Nephron (organoid): Measurements from ENCODE around the gene NLRP13.

Experiments
- H3K27ac Mint-ChIP-seq, 3 experiments: 2 replicates each; pipeline ENCODE4 v1.8.0; 2020; ENCODE audit warnings: mixed read lengths in 3 of 3, mild to moderate bottlenecking in 2 of 3, moderate library complexity in 1 of 3
- H3K27me3 Mint-ChIP-seq: 2 replicates; pipeline ENCODE4 v1.8.0; 2021; ENCODE audit warnings: low read depth, mild to moderate bottlenecking, moderate library complexity, mixed read lengths
- H3K36me3 Mint-ChIP-seq: 2 replicates; pipeline ENCODE4 v1.8.0; 2020; ENCODE audit warnings: low read depth, mixed read lengths
- H3K4me1 Mint-ChIP-seq: 2 replicates; pipeline ENCODE4 v1.8.0; 2020; ENCODE audit warnings: mixed read lengths
- H3K4me3 Mint-ChIP-seq, 3 experiments: 2 replicates each; pipeline ENCODE4 v1.8.0; 2020; ENCODE audit warnings: mild to moderate bottlenecking in 3 of 3, mixed read lengths in 3 of 3, moderate library complexity in 2 of 3
- H3K9me3 Mint-ChIP-seq: 2 replicates; pipeline ENCODE4 v1.8.0; 2020; ENCODE audit warnings: mixed read lengths
- TF ChIP-seq, protein P1 (sequence below), 3 experiments: fragments of 200-600 bp; sonication (generic); IDR thresholded peaks; one replicate each; pipeline ENCODE4 v1.5.0; 2021; ENCODE audit warnings: antibody characterized with exemption in 3 of 3; ENCODE audit not compliant: unreplicated experiment in 3 of 3

The NLRP13 gene, protein sequence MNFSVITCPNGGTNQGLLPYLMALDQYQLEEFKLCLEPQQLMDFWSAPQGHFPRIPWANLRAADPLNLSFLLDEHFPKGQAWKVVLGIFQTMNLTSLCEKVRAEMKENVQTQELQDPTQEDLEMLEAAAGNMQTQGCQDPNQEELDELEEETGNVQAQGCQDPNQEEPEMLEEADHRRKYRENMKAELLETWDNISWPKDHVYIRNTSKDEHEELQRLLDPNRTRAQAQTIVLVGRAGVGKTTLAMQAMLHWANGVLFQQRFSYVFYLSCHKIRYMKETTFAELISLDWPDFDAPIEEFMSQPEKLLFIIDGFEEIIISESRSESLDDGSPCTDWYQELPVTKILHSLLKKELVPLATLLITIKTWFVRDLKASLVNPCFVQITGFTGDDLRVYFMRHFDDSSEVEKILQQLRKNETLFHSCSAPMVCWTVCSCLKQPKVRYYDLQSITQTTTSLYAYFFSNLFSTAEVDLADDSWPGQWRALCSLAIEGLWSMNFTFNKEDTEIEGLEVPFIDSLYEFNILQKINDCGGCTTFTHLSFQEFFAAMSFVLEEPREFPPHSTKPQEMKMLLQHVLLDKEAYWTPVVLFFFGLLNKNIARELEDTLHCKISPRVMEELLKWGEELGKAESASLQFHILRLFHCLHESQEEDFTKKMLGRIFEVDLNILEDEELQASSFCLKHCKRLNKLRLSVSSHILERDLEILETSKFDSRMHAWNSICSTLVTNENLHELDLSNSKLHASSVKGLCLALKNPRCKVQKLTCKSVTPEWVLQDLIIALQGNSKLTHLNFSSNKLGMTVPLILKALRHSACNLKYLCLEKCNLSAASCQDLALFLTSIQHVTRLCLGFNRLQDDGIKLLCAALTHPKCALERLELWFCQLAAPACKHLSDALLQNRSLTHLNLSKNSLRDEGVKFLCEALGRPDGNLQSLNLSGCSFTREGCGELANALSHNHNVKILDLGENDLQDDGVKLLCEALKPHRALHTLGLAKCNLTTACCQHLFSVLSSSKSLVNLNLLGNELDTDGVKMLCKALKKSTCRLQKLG

DNA sequence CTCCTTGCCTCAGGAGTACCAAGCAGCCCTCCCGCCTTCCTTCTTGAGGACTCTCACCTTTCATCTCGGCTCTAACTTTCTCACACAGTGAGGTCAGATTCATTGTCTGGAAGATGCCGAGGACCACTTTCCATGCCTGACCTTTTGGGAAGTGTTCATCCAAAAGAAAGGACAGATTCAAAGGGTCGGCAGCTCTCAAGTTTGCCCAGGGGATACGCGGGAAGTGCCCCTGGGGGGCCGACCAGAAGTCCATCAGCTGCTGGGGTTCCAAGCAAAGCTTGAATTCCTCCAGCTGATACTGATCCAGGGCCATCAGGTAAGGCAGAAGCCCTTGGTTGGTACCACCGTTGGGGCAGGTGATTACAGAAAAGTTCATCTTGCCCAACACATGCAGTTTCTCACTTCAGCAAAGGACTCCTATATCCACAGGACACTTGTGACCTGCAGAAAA lies at the start of gene NLRP13:
TSS of gene NLRP13 (minus strand) at position 401 of the 451 bp plus-strand sequence. CDS start at position 376, 25 bp downstream.
- H3K27ac Mint-ChIP-seq: no peak within 1 kb of the TSS
- no peak within 1 kb of the TSS for H3K4me3 Mint-ChIP-seq
- H3K4me1 Mint-ChIP-seq: no peaks in the 10 kb centered on the region
- TF ChIP-seq, protein P1, sequence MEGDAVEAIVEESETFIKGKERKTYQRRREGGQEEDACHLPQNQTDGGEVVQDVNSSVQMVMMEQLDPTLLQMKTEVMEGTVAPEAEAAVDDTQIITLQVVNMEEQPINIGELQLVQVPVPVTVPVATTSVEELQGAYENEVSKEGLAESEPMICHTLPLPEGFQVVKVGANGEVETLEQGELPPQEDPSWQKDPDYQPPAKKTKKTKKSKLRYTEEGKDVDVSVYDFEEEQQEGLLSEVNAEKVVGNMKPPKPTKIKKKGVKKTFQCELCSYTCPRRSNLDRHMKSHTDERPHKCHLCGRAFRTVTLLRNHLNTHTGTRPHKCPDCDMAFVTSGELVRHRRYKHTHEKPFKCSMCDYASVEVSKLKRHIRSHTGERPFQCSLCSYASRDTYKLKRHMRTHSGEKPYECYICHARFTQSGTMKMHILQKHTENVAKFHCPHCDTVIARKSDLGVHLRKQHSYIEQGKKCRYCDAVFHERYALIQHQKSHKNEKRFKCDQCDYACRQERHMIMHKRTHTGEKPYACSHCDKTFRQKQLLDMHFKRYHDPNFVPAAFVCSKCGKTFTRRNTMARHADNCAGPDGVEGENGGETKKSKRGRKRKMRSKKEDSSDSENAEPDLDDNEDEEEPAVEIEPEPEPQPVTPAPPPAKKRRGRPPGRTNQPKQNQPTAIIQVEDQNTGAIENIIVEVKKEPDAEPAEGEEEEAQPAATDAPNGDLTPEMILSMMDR (IDR thresholded peaks at IDR 0.05; ENCODE audit: unreplicated experiment in 3 of 3): no peak
- H3K27me3 Mint-ChIP-seq: no peaks in the 10 kb centered on the region
- H3K36me3 Mint-ChIP-seq: peaks cover 9% of the 10 kb centered on the region
- H3K9me3 Mint-ChIP-seq: peaks cover 62% of the 10 kb centered on the region

DNA sequence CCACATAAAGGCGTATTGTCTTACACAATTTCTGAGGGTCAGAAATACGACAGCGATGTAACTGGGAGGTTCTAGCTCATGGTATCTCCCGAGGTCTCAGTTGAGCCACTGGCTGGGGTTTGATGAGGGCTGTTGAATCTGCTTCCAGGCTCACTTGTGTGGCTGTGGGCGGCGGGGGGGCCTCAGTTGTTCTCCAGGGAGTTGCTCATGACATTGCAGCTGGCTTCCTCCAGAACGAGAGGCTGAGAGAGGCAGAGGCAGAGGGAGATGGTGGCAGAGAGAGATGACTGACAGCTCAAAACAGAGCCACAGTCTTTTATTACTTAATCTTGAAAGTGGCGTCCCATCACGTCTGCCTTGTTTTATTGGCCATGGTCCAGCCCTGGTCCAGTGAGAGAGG lies 48.3 kb upstream of the NLRP13 start:
- Mint-ChIP-seq H3K9me3 (peaks cover 29% of the 10 kb centered on the region), H3K4me1 (no peaks in the 10 kb centered on the region), H3K4me3 (no peak overlapping the region), H3K27ac (no peak overlapping the region), H3K36me3 (no peaks in the 10 kb centered on the region), H3K27me3 (no peaks in the 10 kb centered on the region)
- TF ChIP-seq, protein P1 (IDR thresholded peaks at IDR 0.05; ENCODE audit: unreplicated experiment in 3 of 3): no peak

DNA sequence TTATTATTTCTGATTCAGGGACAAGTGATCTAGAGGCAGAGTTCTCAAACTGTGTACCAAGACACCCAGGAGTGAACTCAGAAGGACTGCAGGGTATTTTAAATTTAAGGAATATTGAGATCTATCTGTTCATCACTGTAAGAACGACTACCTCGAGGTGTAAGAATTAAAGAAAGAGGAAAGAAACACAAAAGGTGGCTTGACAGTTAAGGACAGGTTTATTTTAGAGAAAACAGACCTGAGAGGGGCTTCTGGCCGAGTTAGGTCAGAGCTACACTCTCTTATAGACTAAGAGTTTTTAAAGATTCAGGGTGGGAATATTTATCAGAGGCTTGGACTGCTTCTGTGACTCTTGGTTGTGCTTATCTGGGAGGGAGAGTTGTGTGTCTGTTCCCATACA lies 41.8 kb upstream of the NLRP13 start:
- Mint-ChIP-seq H3K9me3 (peaks cover 62% of the 10 kb centered on the region), H3K4me3 (no peak overlapping the region), H3K4me1 (no peaks in the 10 kb centered on the region), H3K36me3 (no peaks in the 10 kb centered on the region), H3K27ac (no peak overlapping the region), H3K27me3 (no peaks in the 10 kb centered on the region)
- TF ChIP-seq, protein P1 (IDR thresholded peaks at IDR 0.05; ENCODE audit: unreplicated experiment in 3 of 3): no peak

DNA sequence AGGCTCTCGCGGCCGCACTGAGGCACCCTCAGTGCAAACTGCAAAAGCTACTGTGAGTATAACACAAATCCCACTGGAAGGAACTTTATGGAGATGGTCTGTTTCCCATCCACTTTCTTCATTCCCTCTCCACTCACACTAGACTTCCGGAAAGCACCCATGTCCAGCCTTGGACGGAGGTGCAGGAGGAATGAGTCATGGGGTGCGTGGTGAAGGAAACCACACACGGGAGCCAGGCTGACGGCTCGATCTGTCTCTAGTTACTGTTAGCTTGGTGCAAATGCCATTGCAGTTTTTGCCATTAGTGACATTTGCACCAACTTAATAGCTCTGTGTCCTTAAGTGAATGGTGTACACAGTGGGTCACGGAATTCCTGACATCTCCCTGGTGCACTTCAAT lies 30.1 kb upstream of the NLRP13 start:
- TF ChIP-seq, protein P1 (IDR thresholded peaks at IDR 0.05; ENCODE audit: unreplicated experiment in 3 of 3): no peak
- H3K36me3 Mint-ChIP-seq: peaks cover 4% of the 10 kb centered on the region
- H3K4me1 Mint-ChIP-seq: no peaks in the 10 kb centered on the region

DNA sequence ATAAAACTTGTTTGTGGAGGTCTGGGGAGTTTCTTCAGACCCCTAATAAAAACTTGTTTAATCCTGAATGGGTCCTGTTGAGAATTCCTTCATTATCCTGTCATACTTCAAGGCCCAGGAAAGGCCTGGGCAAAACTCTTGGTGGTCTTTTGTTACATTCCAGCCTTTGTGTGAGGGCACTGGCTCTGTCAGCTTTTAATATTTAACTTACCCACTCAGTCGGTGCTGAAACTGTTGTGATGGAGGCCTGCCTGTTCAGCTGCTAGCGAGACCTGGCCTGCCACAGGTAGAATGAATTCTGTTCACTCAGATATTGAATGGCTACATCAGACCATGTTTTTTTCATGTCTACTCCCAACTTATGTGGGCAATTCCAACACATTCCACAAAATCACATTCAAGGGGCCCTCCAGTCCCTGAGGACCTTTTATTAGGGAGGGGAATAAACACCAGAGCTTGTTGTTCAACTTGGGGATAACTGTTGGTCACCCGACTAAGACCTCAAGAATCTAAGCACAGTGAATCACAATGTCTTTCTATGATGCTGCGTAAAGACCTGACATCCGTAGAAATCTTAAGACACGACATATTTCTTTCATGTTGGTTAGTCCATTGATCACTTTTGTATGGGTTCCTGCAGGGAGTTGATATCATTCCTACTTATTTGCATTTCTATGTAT lies 28.0 kb upstream of the NLRP13 start:
- no peaks in the 10 kb centered on the region for H3K4me1 Mint-ChIP-seq
- TF ChIP-seq, protein P1 (IDR thresholded peaks at IDR 0.05; ENCODE audit: unreplicated experiment in 3 of 3): no peak
- no peak overlapping the region for H3K27ac Mint-ChIP-seq
- H3K36me3 Mint-ChIP-seq: no peaks in the 10 kb centered on the region
- H3K9me3 Mint-ChIP-seq: peaks cover 24% of the 10 kb centered on the region
- H3K27me3 Mint-ChIP-seq: no peaks in the 10 kb centered on the region
- no peak overlapping the region for H3K4me3 Mint-ChIP-seq

More for the DNA sequence above, 30.1 kb upstream of the NLRP13 start:
- H3K9me3 Mint-ChIP-seq: peaks cover 32% of the 10 kb centered on the region
- H3K27ac Mint-ChIP-seq: no peak overlapping the region
- H3K27me3 Mint-ChIP-seq: no peaks in the 10 kb centered on the region
- H3K4me3 Mint-ChIP-seq: no peak overlapping the region
